Middle frontal gyrus (tissue), 1 donor: ENCODE data around the gene NLRC5.

ENCODE experiments used
- DNase-seq: peaks from one replicate; pipeline ENCODE4 v3.0.0-alpha.2; 2015; ENCODE audit warnings: low spot score; ENCODE audit errors: extremely low spot score

Gene NLRC5

GRCh38 chr16:57123216-57123973 is 134.0 kb downstream of the NLRC5 start:
- no peak for DNase-seq

GRCh38 chr16:57123974-57124674 is 134.8 kb downstream of the NLRC5 start:
- DNase-seq, result no peak

- DNase-seq, result no peak
Observed at GRCh38 chr16:57125376-57125775, 136.0 kb downstream of the NLRC5 start.

GRCh38 chr16:57125969-57126368 is 136.6 kb downstream of the NLRC5 start:
- DNase-seq, result no peak

- DNase-seq, result no peak
Observed at GRCh38 chr16:57126411-57126810, 137.1 kb downstream of the NLRC5 start.

- DNase-seq, result no peak
Observed at GRCh38 chr16:57127037-57127763, 137.8 kb downstream of the NLRC5 start.

- no peak for DNase-seq
Observed at GRCh38 chr16:57127836-57128235, 138.5 kb downstream of the NLRC5 start.

- DNase-seq, result no peak
Observed at GRCh38 chr16:57128771-57129389, 139.5 kb downstream of the NLRC5 start.

- DNase-seq, result no peak
Observed at GRCh38 chr16:57130950-57131321, 141.6 kb downstream of the NLRC5 start.

GRCh38 chr16:57131351-57131970 is 142.1 kb downstream of the NLRC5 start:
- DNase-seq, result peak; percentile 53

- no peak for DNase-seq
Observed at GRCh38 chr16:57132470-57132869, 143.1 kb downstream of the NLRC5 start.

GRCh38 chr16:57133031-57133430 is 143.7 kb downstream of the NLRC5 start:
- no peak for DNase-seq
